ENCODE measurements around the gene CEBPZOS.
"Not testable (repeated sequence)": the region's sequence is repeated elsewhere in the genome, so short reads cannot be mapped to it uniquely, and the experiment has no call there.

Gene CEBPZOS

GRCh38 chr2:37224063-37224462 lies 27.8 kb downstream of the CEBPZOS start:
- no peak for DNase-seq (ENCODE audit: low read depth)
- no peak overlapping the region for H3K4me3 ChIP-seq (ENCODE audit: low read length)
- TF ChIP-seq CTCF (conservative IDR thresholded peaks at IDR 0.05; ENCODE audit: low read length): no peak

GRCh38 chr2:37225129-37225528 lies 28.8 kb downstream of the CEBPZOS start:
- H3K4me3 ChIP-seq (ENCODE audit: low read length): not testable (repeated sequence)

GRCh38 chr2:37226863-37227262 lies 30.6 kb downstream of the CEBPZOS start:
- no peak overlapping the region for H3K4me3 ChIP-seq (ENCODE audit: low read length)
- TF ChIP-seq CTCF (conservative IDR thresholded peaks at IDR 0.05; ENCODE audit: low read length): no peak
- no peak for DNase-seq (ENCODE audit: low read depth)

More at GRCh38 chr2:37225129-37225528, 28.8 kb downstream of the CEBPZOS start:
- DNase-seq (ENCODE audit: low read depth): not testable (repeated sequence)

- DNase-seq (ENCODE audit: low read depth): no peak
- TF ChIP-seq CTCF (conservative IDR thresholded peaks at IDR 0.05; ENCODE audit: low read length): no peak
- H3K4me3 ChIP-seq (ENCODE audit: low read length): no peak overlapping the region
These were observed 32.5 kb downstream of the CEBPZOS start for GRCh38 chr2:37228788-37229187.

- no peak for TF ChIP-seq CTCF (conservative IDR thresholded peaks at IDR 0.05; ENCODE audit: low read length)
- DNase-seq (ENCODE audit: low read depth): peak; percentile 5
- H3K4me3 ChIP-seq (ENCODE audit: low read length): peak overlapping the region; percentile 97
These were observed 34.3 kb downstream of the CEBPZOS start for GRCh38 chr2:37230581-37230980.

- DNase-seq (ENCODE audit: low read depth): peak; percentile 89
- TF ChIP-seq CTCF (conservative IDR thresholded peaks at IDR 0.05; ENCODE audit: low read length): no peak
- peak within 1 kb of the TSS; percentile 97 for H3K4me3 ChIP-seq (ENCODE audit: low read length)
These were observed 35.2 kb downstream of the CEBPZOS start, which contains the start of the genes CEBPZ and NDUFAF7 for GRCh38 chr2:37231241-37232130. CEBPZ (minus strand) TSS chr2:37231596; CDS start chr2:37231567, 29 bp downstream. NDUFAF7 (plus strand) TSS chr2:37231658; CDS start chr2:37231706, 48 bp downstream.

- H3K4me3 ChIP-seq (ENCODE audit: low read length): peak overlapping the region; percentile 97
- no peak for TF ChIP-seq CTCF (conservative IDR thresholded peaks at IDR 0.05; ENCODE audit: low read length)
- DNase-seq (ENCODE audit: low read depth): peak; percentile 70
These were observed 36.0 kb downstream of the CEBPZOS start for GRCh38 chr2:37232131-37232933.
